Measurements from ENCODE around the gene CC2D1A. TPM values are rescaled to one million over a fixed set of nuclear protein-coding genes. Genes with fewer than 3 reads are reported as not detected.

Gene CC2D1A
- total RNA-seq, 2 donors from 2014 or later = 29.5 to 38.7 TPM

DNA sequence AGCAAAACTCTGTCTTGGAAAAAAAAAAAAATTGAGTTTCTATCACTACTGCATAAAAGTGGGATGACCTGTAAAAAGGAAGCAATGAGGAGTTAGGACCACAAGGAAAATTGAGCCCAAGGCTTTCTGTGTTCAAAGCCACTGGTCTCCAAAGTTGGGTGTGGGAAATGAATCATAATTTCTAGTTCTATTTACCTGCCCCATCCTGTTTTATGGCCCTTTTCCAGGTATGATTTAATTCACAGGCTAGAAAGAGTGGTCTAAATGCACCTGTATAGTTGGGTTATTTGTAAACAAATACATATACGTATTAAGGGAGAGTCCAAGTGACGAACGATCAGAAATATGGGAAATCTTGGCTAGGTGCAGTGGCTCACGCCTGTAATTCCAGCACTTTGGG is 40.4 kb downstream of the CC2D1A start:
- ATAC-seq (ENCODE audit: insufficient number of reproducible peaks, low FRiP score, low read depth) = no peak
- H3K9me3 ChIP-seq = no peaks in the 10 kb centered on the region
- no peak overlapping the region for H3K4me3 ChIP-seq
- TF ChIP-seq, protein P1, sequence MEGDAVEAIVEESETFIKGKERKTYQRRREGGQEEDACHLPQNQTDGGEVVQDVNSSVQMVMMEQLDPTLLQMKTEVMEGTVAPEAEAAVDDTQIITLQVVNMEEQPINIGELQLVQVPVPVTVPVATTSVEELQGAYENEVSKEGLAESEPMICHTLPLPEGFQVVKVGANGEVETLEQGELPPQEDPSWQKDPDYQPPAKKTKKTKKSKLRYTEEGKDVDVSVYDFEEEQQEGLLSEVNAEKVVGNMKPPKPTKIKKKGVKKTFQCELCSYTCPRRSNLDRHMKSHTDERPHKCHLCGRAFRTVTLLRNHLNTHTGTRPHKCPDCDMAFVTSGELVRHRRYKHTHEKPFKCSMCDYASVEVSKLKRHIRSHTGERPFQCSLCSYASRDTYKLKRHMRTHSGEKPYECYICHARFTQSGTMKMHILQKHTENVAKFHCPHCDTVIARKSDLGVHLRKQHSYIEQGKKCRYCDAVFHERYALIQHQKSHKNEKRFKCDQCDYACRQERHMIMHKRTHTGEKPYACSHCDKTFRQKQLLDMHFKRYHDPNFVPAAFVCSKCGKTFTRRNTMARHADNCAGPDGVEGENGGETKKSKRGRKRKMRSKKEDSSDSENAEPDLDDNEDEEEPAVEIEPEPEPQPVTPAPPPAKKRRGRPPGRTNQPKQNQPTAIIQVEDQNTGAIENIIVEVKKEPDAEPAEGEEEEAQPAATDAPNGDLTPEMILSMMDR (IDR thresholded peaks at IDR 0.05) = no peak
- no peaks in the 10 kb centered on the region for H3K4me1 ChIP-seq (ENCODE audit: control insufficient read depth in 1 of 2, low read depth in 2 of 2)
- no peak overlapping the region for H3K27ac ChIP-seq
- no peaks in the 10 kb centered on the region for H3K36me3 ChIP-seq
- DNase-seq (ENCODE audit: low spot score) = no peak
- no peaks in the 10 kb centered on the region for H3K27me3 ChIP-seq (replicated peaks; ENCODE audit: insufficient read depth)

DNA sequence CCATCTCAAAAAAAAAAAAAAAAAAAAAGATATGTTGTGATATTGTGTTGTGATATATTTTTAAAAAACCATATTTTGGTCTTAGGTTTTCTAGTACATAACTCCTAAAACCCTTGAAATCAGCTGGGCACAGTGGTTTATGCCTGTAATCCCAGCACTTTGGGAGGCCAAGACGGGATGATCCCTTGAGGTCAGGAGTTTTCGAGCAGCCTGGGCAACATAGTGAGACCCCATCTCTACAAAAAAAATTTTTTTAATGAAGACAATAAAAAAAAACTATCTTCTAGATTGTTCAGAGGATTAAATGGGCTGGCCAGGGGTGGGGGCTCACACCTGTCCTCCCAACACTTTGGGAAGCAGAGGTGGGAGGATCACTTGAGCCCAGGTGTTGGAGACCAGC is 45.0 kb downstream of the CC2D1A start:
- Histone ChIP-seq H3K4me1 (ENCODE audit: control insufficient read depth in 1 of 2, low read depth in 2 of 2) (peaks cover 0 to 13% of the 10 kb centered on the region in 2 donors), H3K27ac (no peak overlapping the region), H3K27me3 (replicated peaks; ENCODE audit: insufficient read depth) (no peaks in the 10 kb centered on the region), H3K4me3 (no peak overlapping the region), H3K9me3 (no peaks in the 10 kb centered on the region), H3K36me3 (peaks cover 13% of the 10 kb centered on the region)
- ATAC-seq (ENCODE audit: insufficient number of reproducible peaks, low FRiP score, low read depth) = no peak
- TF ChIP-seq, protein P1 (IDR thresholded peaks at IDR 0.05) = no peak
- DNase-seq (ENCODE audit: low spot score) = no peak

DNA sequence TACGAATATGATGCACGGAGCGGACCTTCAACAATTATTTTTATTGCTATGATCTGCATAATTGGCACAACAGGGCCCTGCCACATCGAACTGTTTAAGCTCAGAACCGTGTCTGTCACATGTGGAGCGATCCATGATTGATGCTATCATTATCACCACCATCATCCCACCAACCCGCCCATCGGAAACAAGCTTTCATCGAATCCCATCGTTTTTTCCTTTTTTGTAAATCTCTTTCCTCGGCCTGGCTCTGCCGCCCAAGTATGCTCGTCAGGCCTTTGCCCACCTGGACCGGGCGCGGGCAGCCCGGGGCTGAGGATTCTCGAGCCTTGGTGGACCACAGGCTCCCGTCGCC is 45.8 kb downstream of the CC2D1A start:
- ATAC-seq (ENCODE audit: insufficient number of reproducible peaks, low FRiP score, low read depth) = no peak
- peaks cover 20% of the 10 kb centered on the region for H3K36me3 ChIP-seq
- H3K4me3 ChIP-seq = peak overlapping the region; percentile 90
- DNase-seq (ENCODE audit: low spot score) = no peak
- TF ChIP-seq, protein P1 (IDR thresholded peaks at IDR 0.05) = no peak
- H3K27ac ChIP-seq = no peak overlapping the region
- H3K9me3 ChIP-seq = no peaks in the 10 kb centered on the region
- peaks cover 0 to 13% of the 10 kb centered on the region in 2 donors for H3K4me1 ChIP-seq (ENCODE audit: control insufficient read depth in 1 of 2, low read depth in 2 of 2)
- H3K27me3 ChIP-seq (replicated peaks; ENCODE audit: insufficient read depth) = no peaks in the 10 kb centered on the region

DNA sequence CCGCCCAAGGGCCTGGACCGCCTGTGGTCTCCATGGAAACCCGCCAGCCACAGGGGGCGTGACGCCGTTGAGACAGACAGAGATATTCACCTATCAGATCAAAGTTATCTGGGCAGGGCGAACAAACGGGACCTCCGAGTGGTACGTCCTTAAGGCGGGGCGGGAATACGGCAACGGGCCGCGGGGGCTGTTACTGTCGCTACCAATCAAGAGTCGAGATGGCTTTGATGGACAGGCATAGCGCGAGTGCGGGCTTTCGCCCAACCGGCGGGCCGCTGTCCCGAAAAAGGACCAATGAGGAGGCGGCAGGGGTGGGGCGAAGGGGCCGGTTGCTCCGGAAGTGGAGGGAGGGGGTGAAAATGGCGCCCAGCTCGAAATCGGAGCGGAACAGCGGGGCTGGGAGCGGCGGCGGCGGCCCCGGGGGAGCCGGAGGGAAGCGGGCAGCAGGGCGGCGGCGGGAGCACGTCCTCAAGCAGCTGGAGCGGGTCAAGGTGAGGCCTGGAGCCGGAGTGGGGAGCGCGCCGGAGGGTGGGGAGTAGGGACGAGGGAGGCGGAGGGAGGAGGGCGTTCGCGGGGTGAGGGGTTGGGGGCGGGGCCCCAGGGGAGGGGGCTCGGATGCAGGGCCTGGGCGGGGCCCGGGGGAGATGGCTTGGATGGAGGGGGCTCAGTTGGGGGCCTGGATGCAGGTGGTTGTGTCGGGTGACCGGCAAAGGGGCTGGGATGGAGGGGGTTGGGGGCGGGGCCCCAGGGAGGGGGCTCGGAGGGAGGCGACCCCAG is 46.3 kb downstream of the CC2D1A start, which contains the start of gene DCAF15:
DCAF15 (plus strand) TSS at position 356 of the 777 bp plus-strand sequence; CDS start at position 360, 4 bp downstream.
- H3K27me3 ChIP-seq (replicated peaks; ENCODE audit: insufficient read depth) = no peaks in the 10 kb centered on the region
- peak; percentile 100 for ATAC-seq (ENCODE audit: insufficient number of reproducible peaks, low FRiP score, low read depth)
- TF ChIP-seq, protein P1 (IDR thresholded peaks at IDR 0.05) = no peak
- peaks cover 21% of the 10 kb centered on the region for H3K36me3 ChIP-seq
- H3K4me3 ChIP-seq = peak within 1 kb of the TSS; percentile 90
- H3K9me3 ChIP-seq = no peaks in the 10 kb centered on the region
- DNase-seq (ENCODE audit: low spot score) = peak; percentile 97
- peak within 1 kb of the TSS; percentile 59 to 79 for H3K27ac ChIP-seq
- H3K4me1 ChIP-seq (ENCODE audit: control insufficient read depth in 1 of 2, low read depth in 2 of 2) = peaks cover 0 to 13% of the 10 kb centered on the region in 2 donors

DNA sequence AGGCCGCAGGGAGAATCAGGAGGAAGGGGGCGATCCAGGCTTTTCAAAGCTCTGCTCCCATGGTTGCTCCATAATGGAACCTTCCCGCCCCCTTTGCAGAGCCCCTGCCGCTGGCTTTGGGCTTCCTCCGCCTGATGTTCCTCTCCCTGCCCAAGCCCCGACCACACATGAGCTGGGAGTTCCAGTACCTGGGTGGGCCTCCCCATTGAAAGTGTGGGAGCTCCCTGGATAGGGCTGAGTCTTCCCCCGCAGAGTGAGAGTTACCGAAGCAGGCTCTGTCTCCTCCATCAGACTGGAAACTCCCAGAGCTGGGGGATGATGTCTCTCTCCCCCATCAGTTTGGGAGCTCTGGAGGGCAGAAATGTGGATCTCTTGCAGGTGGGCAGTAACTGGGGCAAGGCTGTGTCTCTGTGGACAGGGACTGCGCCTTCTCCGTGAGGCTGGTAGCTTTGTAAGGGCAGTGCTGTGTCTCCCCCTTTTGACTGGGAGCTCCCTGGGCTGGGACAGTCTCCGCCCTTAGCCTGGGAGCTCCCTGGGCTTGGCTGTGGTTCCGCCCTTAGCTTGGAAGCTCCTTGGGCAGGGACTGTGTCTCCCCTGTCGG is 47.0 kb downstream of the CC2D1A start:
- peaks cover 21% of the 10 kb centered on the region for H3K36me3 ChIP-seq
- H3K9me3 ChIP-seq = no peaks in the 10 kb centered on the region
- H3K27me3 ChIP-seq (replicated peaks; ENCODE audit: insufficient read depth) = no peaks in the 10 kb centered on the region
- TF ChIP-seq, protein P1 (IDR thresholded peaks at IDR 0.05) = no peak
- ATAC-seq (ENCODE audit: insufficient number of reproducible peaks, low FRiP score, low read depth) = no peak
- peaks cover 0 to 13% of the 10 kb centered on the region in 2 donors for H3K4me1 ChIP-seq (ENCODE audit: control insufficient read depth in 1 of 2, low read depth in 2 of 2)
- no peak for DNase-seq (ENCODE audit: low spot score)
- H3K27ac ChIP-seq = no peak overlapping the region
- peak overlapping the region; percentile 90 for H3K4me3 ChIP-seq

Measured in thoracic aorta (tissue), 2 donors.